Transverse colon (tissue), 4 donors: ENCODE measurements around the gene SLC35E4. TPM values are rescaled to one million over a fixed set of nuclear protein-coding genes. Genes with fewer than 3 reads are reported as not detected.

ENCODE experiments used
- DNase-seq: peaks from one replicate; pipeline ENCODE4 v3.0.0-alpha.2; 2019
- H3K27ac ChIP-seq, 4 donors: fragments of 200-600 bp; sonication (generic); 2 replicates each; pipeline ENCODE4 v1.5.1; 2016 to 2018; ENCODE audit warnings: inconsistent platforms in 4 of 4
- H3K27me3 ChIP-seq: fragments of 200-600 bp; sonication (generic); 2 replicates; pipeline ENCODE4 v1.5.1; 2017; ENCODE audit warnings: inconsistent platforms
- H3K36me3 ChIP-seq, 4 donors: fragments of 200-600 bp; sonication (generic); 2 replicates each; pipeline ENCODE4 v1.5.1; 2017 to 2019; ENCODE audit warnings: inconsistent platforms in 4 of 4
- H3K4me1 ChIP-seq, 4 donors: fragments of 200-600 bp; sonication (generic); 2 replicates each; pipeline ENCODE4 v1.5.1; 2017 to 2020; ENCODE audit warnings: inconsistent platforms in 4 of 4
- H3K4me3 ChIP-seq, 4 donors: fragments of 200-600 bp; sonication (generic); 1 replicate in 1 of 4; 2 replicates in 3 of 4; pipeline versions ENCODE4 v1.5.1 to v1.6.1; 2017 to 2019; ENCODE audit warnings: inconsistent platforms in 4 of 4
- H3K9me3 ChIP-seq, 2 donors: fragments of 200-600 bp; sonication (generic); 2 replicates each; pipeline ENCODE4 v1.5.1; 2017 to 2019; ENCODE audit warnings: inconsistent platforms in 2 of 2
- CTCF ChIP-seq, 5 experiments: fragments of 200-600 bp in 3 of 5; fragments of 450-650 bp in 2 of 5; sonication (generic) in 3 of 5; IDR thresholded peaks; 1 replicate in 2 of 5; 2 replicates in 3 of 5; pipeline ENCODE4 v1.5.1; 2016 to 2017; ENCODE audit warnings: antibody characterized with exemption in 5 of 5, inconsistent platforms in 3 of 5, mild to moderate bottlenecking in 2 of 5, moderate library complexity in 1 of 5
- EP300 ChIP-seq: sonication (generic); formaldehyde crosslinking; IDR thresholded peaks from one replicate; pipeline ENCODE4 v1.6.1; 2017; ENCODE audit warnings: antibody characterized with exemption, low read depth
- POLR2A ChIP-seq: fragments of 450-650 bp; IDR thresholded peaks from one replicate; pipeline ENCODE4 v1.6.1; 2016; ENCODE audit warnings: antibody characterized with exemption, mild to moderate bottlenecking, moderate library complexity
- POLR2AphosphoS5 ChIP-seq, 3 donors: sonication (generic); formaldehyde crosslinking; IDR thresholded peaks; one replicate each; pipeline ENCODE4 v1.6.1; 2016; ENCODE audit warnings: antibody characterized with exemption in 3 of 3
- WGBS, 2 donors: methylation state at CpG; one replicate each; pipeline ENCODE4 v1.1.5; 2018; ENCODE audit warnings: low coverage in 1 of 2; 5-methylcytosine and 5-hydroxymethylcytosine counted together
- in situ Hi-C, 4 donors: fragments of 200-750 bp; cut with MboI; loops; one replicate each; pipeline versions ENCODE4 v1.15.0 to v1.15.1; 2017; ENCODE audit warnings: low sequenced_read_pairs in 3 of 4, low pct_ligation_motif_present in 1 of 4, low pct_unique_long_range_greater_than_20kb in 1 of 4
- intact Hi-C: fragments of 100-400 bp; cut with DNase I; formaldehyde crosslinking; loops from one replicate; pipeline ENCODE4 v1.15.1; 2023; ENCODE audit warnings: low total_unique reads
- total RNA-seq, 4 donors: library from RNA; depleted of rRNA; stranded (reverse); fragments of >200 nt; gene quantifications; one replicate each; pipeline ENCODE4 v1.1.0, GENCODE V29; 2016

SLC35E4 gene
- total RNA-seq, 4 donors from 2014 or later, result 6.4 to 21.3 (median 15.7) TPM

DNA sequence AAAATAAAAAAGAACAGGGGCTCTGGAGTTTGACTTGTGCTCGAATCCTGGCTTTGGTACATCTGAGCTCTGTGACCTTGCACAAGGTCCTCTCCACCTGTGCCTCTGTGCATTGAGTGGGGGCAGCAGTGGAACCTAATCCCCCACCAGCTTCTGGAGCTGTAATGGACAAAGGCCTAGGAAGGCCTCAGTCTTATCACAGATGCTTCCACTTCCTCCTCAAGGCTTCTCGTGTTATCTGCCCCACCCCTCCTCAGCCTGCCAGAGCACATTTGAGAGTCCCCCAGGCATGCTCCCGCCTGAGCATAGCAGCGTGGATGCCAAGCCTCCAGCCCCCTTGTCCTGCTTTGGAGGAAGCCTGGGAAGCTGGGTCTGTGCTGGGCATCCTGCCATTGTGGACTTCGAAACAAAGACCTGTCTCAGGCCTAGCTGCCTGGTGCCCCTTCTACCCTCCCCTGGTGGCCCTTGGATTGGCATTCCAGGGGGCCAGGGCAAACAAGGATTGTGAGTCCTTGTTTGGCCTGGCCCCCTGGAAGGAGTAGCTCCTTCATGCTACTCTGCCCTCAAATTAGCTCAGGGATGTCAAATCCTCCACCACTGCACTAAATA, 15.0 kb downstream of the SLC35E4 start:
- Histone ChIP-seq H3K4me3 (no peak overlapping the region), H3K4me1 (peaks cover 0 to 13% (median 4%) of the 10 kb centered on the region in 4 donors), H3K27me3 (no peaks in the 10 kb centered on the region), H3K27ac (no peak overlapping the region), H3K36me3 (no peaks in the 10 kb centered on the region), H3K9me3 (no peaks in the 10 kb centered on the region)
- intact Hi-C loops, result no loop called here
- TF ChIP-seq CTCF (IDR thresholded peaks at IDR 0.05) (no peak), EP300 (no peak), POLR2A (no peak), POLR2AphosphoS5 (IDR thresholded peaks at IDR 0.05) (no peak)
- in situ Hi-C loops, result no loop called here
- WGBS, 2 donors, result 0 to 75% methylated on average over 1 to 5 of the region's 5 CpGs
- no peak for DNase-seq

- in situ Hi-C loops, result no loop called here
- no peak overlapping the region for H3K27ac ChIP-seq
- DNase-seq, result no peak
- H3K4me3 ChIP-seq, result no peak overlapping the region
- H3K4me1 ChIP-seq, result peaks cover 0 to 7% (median 0%) of the 10 kb centered on the region in 4 donors
- intact Hi-C loops, result no loop called here
- H3K36me3 ChIP-seq, result no peaks in the 10 kb centered on the region
- TF ChIP-seq POLR2A (no peak), POLR2AphosphoS5 (IDR thresholded peaks at IDR 0.05) (no peak), CTCF (IDR thresholded peaks at IDR 0.05) (no peak), EP300 (no peak)
- 80% methylated on average over 2 of the region's 2 CpGs; no CpG with 5 or more reads in 1 of the 2 donors for WGBS, 2 donors
- H3K9me3 ChIP-seq, result no peaks in the 10 kb centered on the region
- H3K27me3 ChIP-seq, result no peaks in the 10 kb centered on the region
Observed at GRCh38 chr22:30652852-30653251, 17.3 kb downstream of the SLC35E4 start.

DNA sequence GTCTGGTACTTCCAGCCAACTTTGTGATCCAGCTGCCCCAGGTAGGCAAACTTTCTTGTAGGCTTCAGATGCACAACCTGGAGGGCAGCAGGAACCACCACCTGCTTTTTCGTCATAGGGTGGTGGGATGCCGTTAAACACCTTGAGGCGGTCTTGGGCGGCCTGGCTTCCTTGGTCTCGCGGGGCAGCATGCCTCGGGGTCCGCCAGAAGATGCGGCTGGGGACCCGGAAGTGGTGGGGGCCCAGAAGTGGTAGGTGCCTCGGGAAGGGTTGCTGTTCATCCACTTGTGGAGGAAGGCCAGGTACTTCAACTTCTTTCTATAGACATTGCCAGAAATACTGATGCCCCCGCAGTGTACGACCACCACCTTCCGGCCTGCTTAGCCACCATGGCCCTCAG, 18.8 kb downstream of the SLC35E4 start:
- intact Hi-C loops, result no loop called here
- no peak for TF ChIP-seq EP300
- TF ChIP-seq CTCF (IDR thresholded peaks at IDR 0.05), result no peak
- no peak for TF ChIP-seq POLR2A
- no peak for TF ChIP-seq POLR2AphosphoS5 (IDR thresholded peaks at IDR 0.05)
- Histone ChIP-seq H3K36me3 (no peaks in the 10 kb centered on the region), H3K27me3 (no peaks in the 10 kb centered on the region), H3K27ac (no peak overlapping the region), H3K4me1 (peaks cover 0 to under 1% (median 0%) of the 10 kb centered on the region in 4 donors), H3K9me3 (no peaks in the 10 kb centered on the region), H3K4me3 (no peak overlapping the region)
- 93% methylated on average over 14 of the region's 14 CpGs; no CpG with 5 or more reads in 1 of the 2 donors for WGBS, 2 donors
- in situ Hi-C loops, result no loop called here
- no peak for DNase-seq

GRCh38 chr22:30655532-30655931, 20.0 kb downstream of the SLC35E4 start:
- TF ChIP-seq POLR2AphosphoS5 (IDR thresholded peaks at IDR 0.05), result no peak
- TF ChIP-seq EP300, result no peak
- no peak for TF ChIP-seq POLR2A
- in situ Hi-C loops, result no loop called here
- no peak for DNase-seq
- no peak overlapping the region for H3K27ac ChIP-seq
- H3K9me3 ChIP-seq, result no peaks in the 10 kb centered on the region
- no peaks in the 10 kb centered on the region for H3K4me1 ChIP-seq
- 81 to 96% methylated on average over 3 of the region's 3 CpGs for WGBS, 2 donors
- no peak overlapping the region for H3K4me3 ChIP-seq
- no peaks in the 10 kb centered on the region for H3K27me3 ChIP-seq
- intact Hi-C loops, result loop anchor here (5.0 kb wide), 1 partner anchor 697 kb away; no protein-coding TSS in a partner anchor
- no peaks in the 10 kb centered on the region for H3K36me3 ChIP-seq
